Testis (tissue), 2 donors: Measurements from ENCODE around the gene DROSHA.

ENCODE experiments used
- CTCF ChIP-seq, 3 experiments: fragments of 450-650 bp in 2 of 3; fragments of 200-600 bp in 1 of 3; sonication (generic) in 1 of 3; IDR thresholded peaks; one replicate each; pipeline ENCODE4 v1.5.1; 2016 to 2019; ENCODE audit warnings: antibody characterized with exemption in 3 of 3, mild to moderate bottlenecking in 2 of 3, moderate library complexity in 1 of 3
- POLR2A ChIP-seq: fragments of 450-650 bp; IDR thresholded peaks from one replicate; pipeline ENCODE4 v1.6.1; 2017; ENCODE audit warnings: antibody characterized with exemption, mild to moderate bottlenecking, moderate library complexity

GRCh38 chr5:31553863-31554262 lies 22.0 kb upstream of the DROSHA start:
- no peak for TF ChIP-seq CTCF (IDR thresholded peaks at IDR 0.05)
- TF ChIP-seq POLR2A, result no peak
